Superior temporal gyrus (tissue), 1 donor: ENCODE results near the gene PIH1D2.
"Not testable (repeated sequence)": the region's sequence is repeated elsewhere in the genome, so short reads cannot be mapped to it uniquely, and the experiment has no call there.

Experiments
- DNase-seq: peaks from one replicate; pipeline ENCODE4 v3.0.0-alpha.2; 2016; ENCODE audit errors: extremely low spot score

PIH1D2 gene

GRCh38 chr11:112051768-112052167 lies 22.0 kb downstream of the PIH1D2 start:
- no peak for DNase-seq

GRCh38 chr11:112050721-112051120 lies 23.1 kb downstream of the PIH1D2 start:
- DNase-seq: no peak

DNA sequence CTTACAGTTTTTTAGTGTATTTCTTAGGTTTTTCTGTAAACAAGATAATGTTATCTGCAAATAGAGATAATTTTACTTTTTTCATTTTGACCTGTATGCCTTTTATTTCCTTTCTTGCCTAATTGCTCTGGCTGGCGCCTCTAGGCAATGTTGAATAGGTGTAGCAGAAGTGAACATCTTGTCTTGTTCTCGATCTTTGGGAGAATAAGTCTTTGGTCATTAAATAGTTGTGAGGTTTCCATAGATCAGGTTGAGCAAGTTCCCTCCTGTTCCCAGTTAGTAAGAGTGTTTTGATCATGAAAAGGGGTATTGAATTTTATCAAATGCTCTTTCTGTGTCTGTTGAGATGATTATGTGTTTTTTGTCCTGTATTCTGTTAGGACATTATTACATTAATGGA lies 24.0 kb downstream of the PIH1D2 start:
- DNase-seq: no peak

DNA sequence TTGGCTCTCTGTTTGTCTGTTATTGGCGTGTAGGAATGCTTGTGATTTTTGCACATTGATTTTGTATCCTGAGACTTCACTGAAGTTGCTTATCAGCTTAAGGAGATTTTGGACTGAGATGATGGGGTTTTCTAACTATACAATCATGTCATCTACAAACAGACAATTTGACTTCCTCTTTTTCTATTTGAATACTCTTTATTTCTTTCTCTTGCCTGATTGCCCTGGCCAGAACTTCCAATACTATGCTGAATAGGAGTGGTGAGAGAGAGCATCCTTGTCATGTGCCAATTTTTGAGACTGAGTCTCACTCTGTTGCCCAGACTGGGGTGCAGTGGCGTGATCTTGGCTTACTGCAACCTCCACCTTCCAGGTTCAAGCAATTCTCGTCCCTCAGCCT lies 25.6 kb downstream of the PIH1D2 start:
- DNase-seq: not testable (repeated sequence)

- not testable (repeated sequence) for DNase-seq
Measured at GRCh38 chr11:112046647-112047046, 27.2 kb downstream of the PIH1D2 start.

DNA sequence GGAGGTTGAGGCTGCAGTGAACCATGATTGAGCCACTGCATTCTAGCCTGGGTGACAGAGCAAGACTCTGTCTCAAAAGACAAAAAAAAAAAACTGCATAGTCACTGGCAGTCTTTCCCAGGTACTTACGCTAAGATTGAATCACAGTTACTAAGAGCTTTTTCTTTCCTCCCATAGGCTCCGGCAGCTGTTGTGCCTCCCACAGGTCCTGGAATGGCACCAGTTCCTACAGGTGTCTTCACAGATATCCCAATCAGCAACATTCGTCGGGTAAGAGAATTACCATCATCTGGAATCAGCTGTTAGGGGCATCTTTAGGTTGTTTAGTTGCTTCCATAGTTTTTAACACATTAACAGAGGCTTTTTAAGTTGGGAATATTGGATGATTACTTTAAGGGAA lies 28.9 kb downstream of the PIH1D2 start:
- no peak for DNase-seq

DNA sequence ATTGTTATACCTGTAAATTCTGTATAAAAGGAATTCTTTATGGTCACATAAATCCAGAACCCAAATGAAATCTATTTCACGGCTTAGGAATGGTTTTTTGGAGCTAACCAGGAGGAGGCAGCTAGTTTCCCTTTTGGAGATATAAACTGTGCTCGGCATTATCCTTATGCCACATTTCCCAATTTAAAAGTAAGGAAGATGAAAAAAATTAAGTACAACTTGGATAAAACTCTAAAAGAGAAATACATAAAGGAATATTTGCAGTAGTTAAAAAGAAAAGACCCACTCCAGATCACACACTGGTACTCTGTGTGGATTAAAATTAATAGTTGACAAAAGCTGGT lies 30.9 kb downstream of the PIH1D2 start:
- no peak for DNase-seq

DNA sequence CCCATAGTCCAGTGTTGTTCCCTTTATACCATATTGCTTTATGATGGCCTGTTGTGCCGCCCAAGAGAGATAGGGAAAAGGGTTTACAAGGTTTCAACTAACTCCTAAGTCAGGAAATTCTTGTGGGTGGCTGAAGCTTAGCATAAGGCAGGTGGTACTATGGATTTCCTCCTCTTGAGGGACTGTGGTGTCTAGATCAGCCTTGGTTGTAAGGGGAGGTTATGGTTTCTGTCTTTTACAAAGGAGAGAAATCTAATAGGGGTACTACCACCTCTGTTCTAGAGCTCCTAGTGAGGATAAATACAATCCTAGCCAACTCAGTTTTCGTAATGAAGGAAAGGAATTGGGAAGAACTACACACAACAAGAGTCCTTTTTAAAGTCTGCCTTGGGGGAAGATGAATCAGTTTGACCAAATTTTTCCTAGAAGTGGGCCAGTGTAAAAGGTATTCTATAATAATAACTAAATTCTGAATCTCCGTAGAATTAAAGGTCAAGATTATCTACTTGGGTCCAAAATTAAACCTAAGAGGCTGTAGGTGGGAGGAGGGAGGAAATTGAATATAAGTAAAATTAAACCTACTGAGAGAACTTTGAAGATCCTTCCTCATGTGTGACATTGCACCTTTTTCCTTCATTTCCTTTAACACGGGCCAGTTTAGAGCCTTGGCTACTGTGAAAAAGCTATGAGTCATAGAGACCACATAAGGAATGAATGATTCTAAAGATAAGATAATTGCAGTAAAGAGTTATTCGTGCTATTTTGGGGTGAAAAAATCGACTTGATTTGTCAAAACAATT lies 31.5 kb downstream of the PIH1D2 start:
- DNase-seq: no peak

GRCh38 chr11:112037527-112037926 lies 36.3 kb downstream of the PIH1D2 start:
- DNase-seq: no peak

DNA sequence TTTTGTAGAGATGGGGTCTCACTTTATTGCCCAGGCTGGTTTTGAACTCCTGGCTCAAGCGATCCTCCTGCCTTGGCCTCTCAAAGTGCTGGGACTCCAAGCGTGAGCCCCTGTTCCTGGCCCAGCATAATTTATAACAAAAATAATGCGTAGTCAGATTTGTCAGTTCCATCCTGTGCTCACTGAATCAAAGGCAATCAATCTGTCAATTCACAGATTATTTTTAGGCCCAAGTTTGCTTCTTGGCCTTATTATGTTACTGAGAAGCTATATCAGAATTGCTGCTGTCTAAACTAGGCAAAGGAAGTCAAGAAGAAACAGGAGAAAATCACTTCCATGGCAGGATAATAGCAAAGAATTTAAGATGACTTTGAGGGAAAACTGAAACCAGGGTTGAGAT lies 39.9 kb downstream of the PIH1D2 start:
- no peak for DNase-seq

- no peak for DNase-seq
Measured at GRCh38 chr11:112029460-112029859, 44.4 kb downstream of the PIH1D2 start.

GRCh38 chr11:112026784-112027410 lies 46.9 kb downstream of the PIH1D2 start:
- DNase-seq: not testable (repeated sequence)

GRCh38 chr11:112025707-112026106 lies 48.1 kb downstream of the PIH1D2 start:
- DNase-seq: no peak

DNA sequence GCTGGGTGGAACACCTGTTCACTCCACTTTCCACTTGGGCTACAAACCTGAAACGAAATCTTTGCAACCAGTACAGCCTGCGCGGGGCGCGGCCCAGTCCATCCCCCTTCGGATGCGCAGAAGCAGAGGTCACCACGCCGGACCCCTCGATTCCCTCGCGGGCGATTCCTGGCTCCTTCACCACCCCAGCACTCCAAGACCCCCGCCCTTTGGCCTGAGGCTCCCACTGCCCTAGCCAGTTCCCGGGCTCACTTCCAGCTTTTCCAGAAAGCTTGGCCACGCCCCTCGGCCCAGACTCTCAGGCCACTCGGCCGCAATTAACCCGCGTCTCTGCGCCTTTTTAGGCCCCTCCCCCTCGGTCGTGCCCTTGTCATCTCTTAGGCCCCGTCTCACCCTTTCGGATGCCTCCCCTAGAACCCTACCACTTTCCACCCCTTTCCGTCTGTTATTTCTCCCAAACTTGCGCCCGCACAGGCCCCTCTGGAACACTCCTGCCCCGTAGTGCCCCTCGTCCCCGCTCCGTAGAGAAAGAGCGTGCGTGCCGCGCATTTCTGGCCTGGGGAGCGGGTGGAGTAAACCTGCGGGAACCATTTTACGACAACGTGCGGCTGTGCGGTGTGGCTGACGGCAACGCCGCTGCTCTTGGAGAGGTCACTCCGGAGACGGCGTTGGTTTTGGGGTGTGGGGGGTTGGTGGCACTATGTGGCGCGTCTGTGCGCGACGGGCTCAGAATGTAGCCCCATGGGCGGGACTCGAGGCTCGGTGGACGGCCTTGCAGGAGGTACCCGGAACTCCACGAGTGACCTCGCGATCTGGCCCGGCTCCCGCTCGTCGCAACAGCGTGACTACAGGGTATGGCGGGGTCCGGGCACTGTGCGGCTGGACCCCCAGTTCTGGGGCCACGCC lies 48.8 kb downstream of the PIH1D2 start, which contains the start of gene DLAT:
TSS of gene DLAT (plus strand) at position 636 of the 906 bp plus-strand sequence. CDS start at position 701, 65 bp downstream.
- DNase-seq: peak; percentile 84

DNA sequence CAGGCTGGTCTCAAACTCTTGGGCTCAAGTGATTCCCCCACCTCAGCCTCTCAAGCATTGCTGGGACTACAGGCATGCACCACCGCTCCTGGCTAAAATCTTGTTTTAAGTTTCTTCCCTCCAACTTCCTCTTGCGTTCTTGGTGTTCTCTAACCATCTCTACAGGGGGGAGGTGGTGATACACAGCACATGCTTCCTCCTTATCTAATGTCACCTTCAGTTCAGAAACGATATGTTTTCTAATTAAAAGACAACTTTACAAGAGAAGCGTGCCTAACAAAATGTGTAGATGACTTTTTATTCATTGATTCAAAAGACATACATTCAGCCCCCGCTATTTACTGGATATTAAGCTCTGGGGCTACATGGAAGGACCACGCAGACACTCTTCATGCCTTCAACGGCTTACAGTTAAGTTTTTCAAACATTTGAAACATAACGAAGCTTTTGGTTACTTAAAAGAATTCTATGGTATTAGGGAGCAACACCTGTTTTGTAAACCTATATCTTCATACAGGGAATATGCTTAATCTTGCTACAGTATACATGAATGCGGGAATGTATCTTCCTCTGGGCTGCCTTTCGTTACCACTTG lies 49.5 kb downstream of the PIH1D2 start:
- no peak for DNase-seq

- no peak for DNase-seq
Measured at GRCh38 chr11:112023104-112023503, 50.7 kb downstream of the PIH1D2 start.

DNA sequence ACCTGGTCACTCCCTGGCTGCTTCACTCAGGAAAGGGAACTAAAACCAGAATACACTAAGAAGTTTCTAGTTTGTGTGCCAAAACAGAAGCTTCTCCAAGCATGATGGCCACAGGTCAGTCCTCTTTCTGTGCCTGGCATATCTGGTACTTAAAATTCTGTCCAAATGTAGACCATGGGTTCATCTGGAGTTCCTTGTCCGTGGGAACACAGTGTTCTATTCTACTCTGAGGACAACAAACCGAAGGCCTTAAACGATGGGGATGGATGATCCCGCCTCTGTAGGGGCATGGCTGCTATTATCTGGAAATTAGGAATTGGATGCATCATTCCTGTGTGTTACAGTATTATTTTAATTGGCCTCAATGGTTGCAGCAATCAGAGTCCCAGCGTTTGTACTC lies 54.8 kb downstream of the PIH1D2 start:
- no peak for DNase-seq
